HEK293T (cell line): ENCODE measurements around the gene ANO1.

Source experiments
- CTCF ChIA-PET: fragments of 350-600 bp; formaldehyde crosslinking; extraction: SDS; loops from one replicate; lab custom pipeline; 2021; ENCODE audit warnings: antibody characterized with exemption, inconsistent platforms; lab: Yijun Ruan, JAX
- POLR2A ChIA-PET: fragments of 350-600 bp; formaldehyde crosslinking; extraction: SDS; loops from one replicate; lab custom pipeline; 2020; ENCODE audit warnings: antibody characterized with exemption, inconsistent platforms; lab: Yijun Ruan, JAX
- DNase-seq: peaks from one replicate; pipeline ENCODE4 v3.0.0; 2012; ENCODE audit warnings: mixed read lengths; ENCODE audit errors: extremely low spot score
- ARNT ChIP-seq: fragments of 450-650 bp; IDR thresholded peaks from 2 replicates; pipeline ENCODE4 v1.6.1; 2017; ENCODE audit warnings: mild to moderate bottlenecking
- BHLHE40 ChIP-seq: fragments of 450-650 bp; IDR thresholded peaks from 2 replicates; pipeline ENCODE4 v1.6.1; 2016; ENCODE audit warnings: mild to moderate bottlenecking, moderate library complexity, borderline replicate concordance
- CTBP1 ChIP-seq: fragments of 450-650 bp; IDR thresholded peaks from 2 replicates; pipeline ENCODE4 v1.6.1; 2016; ENCODE audit warnings: borderline replicate concordance
- ELF4 ChIP-seq: fragments of 450-650 bp; IDR thresholded peaks from 2 replicates; pipeline ENCODE4 v1.6.1; 2017; ENCODE audit warnings: antibody characterized with exemption
- FOXA1 ChIP-seq: fragments of 450-650 bp; IDR thresholded peaks from 2 replicates; pipeline ENCODE4 v1.6.1; 2016; ENCODE audit warnings: mild to moderate bottlenecking
- FOXK2 ChIP-seq: fragments of 450-650 bp; IDR thresholded peaks from 2 replicates; pipeline ENCODE4 v1.6.1; 2016; ENCODE audit warnings: mild to moderate bottlenecking
- FOXM1 ChIP-seq: fragments of 450-650 bp; IDR thresholded peaks from 2 replicates; pipeline ENCODE4 v1.6.1; 2017; ENCODE audit warnings: mild to moderate bottlenecking, borderline replicate concordance
- HDGF ChIP-seq: fragments of 450-650 bp; IDR thresholded peaks from 2 replicates; pipeline ENCODE4 v1.6.1; 2017; ENCODE audit warnings: antibody characterized with exemption, borderline replicate concordance
- L3MBTL2 ChIP-seq: fragments of 450-650 bp; conservative IDR thresholded peaks from 2 replicates; pipeline ENCODE4 v1.6.1; 2016; ENCODE audit warnings: mild to moderate bottlenecking
- LEF1 ChIP-seq: fragments of 450-650 bp; IDR thresholded peaks from 2 replicates; pipeline ENCODE4 v1.6.1; 2017; ENCODE audit warnings: mild to moderate bottlenecking, borderline replicate concordance
- NFRKB ChIP-seq: fragments of 450-650 bp; IDR thresholded peaks from 2 replicates; pipeline ENCODE4 v1.6.1; 2016; ENCODE audit warnings: mild to moderate bottlenecking, moderate library complexity
- SP1 ChIP-seq: fragments of 450-650 bp; IDR thresholded peaks from 2 replicates; pipeline ENCODE4 v1.6.1; 2017
- SUZ12 ChIP-seq: fragments of 450-650 bp; IDR thresholded peaks from 2 replicates; pipeline ENCODE4 v1.6.1; 2016; ENCODE audit warnings: mild to moderate bottlenecking
- TARDBP ChIP-seq: fragments of 450-650 bp; IDR thresholded peaks from 2 replicates; pipeline ENCODE4 v1.6.1; 2016
- ZNF384 ChIP-seq: fragments of 450-650 bp; IDR thresholded peaks from 2 replicates; pipeline ENCODE4 v1.6.1; 2016
- TF ChIP-seq, protein P1 (sequence below): fragments of 450-650 bp; IDR thresholded peaks from 2 replicates; pipeline ENCODE4 v1.6.1; 2016

ANO1 gene

GRCh38 chr11:70230151-70230839 is 152.2 kb downstream of the ANO1 start:
- TF ChIP-seq HDGF = no peak
- TF ChIP-seq L3MBTL2 = no peak
- TF ChIP-seq ELF4 = no peak
- no peak for TF ChIP-seq FOXA1
- no peak for TF ChIP-seq NFRKB
- TF ChIP-seq SUZ12 = no peak
- TF ChIP-seq ARNT = no peak
- TF ChIP-seq, protein P1, sequence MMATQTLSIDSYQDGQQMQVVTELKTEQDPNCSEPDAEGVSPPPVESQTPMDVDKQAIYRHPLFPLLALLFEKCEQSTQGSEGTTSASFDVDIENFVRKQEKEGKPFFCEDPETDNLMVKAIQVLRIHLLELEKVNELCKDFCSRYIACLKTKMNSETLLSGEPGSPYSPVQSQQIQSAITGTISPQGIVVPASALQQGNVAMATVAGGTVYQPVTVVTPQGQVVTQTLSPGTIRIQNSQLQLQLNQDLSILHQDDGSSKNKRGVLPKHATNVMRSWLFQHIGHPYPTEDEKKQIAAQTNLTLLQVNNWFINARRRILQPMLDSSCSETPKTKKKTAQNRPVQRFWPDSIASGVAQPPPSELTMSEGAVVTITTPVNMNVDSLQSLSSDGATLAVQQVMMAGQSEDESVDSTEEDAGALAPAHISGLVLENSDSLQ = no peak
- TF ChIP-seq BHLHE40 = no peak
- TF ChIP-seq TARDBP = no peak
- no peak for TF ChIP-seq CTBP1
- no peak for TF ChIP-seq SP1
- TF ChIP-seq FOXM1 = no peak
- POLR2A ChIA-PET = interaction anchor here (1.5 kb wide), 1 partner anchor 41 kb away, joined by 3 read pairs; no protein-coding TSS in a partner anchor
- CTCF ChIA-PET = no interaction called here
- no peak for DNase-seq

DNA sequence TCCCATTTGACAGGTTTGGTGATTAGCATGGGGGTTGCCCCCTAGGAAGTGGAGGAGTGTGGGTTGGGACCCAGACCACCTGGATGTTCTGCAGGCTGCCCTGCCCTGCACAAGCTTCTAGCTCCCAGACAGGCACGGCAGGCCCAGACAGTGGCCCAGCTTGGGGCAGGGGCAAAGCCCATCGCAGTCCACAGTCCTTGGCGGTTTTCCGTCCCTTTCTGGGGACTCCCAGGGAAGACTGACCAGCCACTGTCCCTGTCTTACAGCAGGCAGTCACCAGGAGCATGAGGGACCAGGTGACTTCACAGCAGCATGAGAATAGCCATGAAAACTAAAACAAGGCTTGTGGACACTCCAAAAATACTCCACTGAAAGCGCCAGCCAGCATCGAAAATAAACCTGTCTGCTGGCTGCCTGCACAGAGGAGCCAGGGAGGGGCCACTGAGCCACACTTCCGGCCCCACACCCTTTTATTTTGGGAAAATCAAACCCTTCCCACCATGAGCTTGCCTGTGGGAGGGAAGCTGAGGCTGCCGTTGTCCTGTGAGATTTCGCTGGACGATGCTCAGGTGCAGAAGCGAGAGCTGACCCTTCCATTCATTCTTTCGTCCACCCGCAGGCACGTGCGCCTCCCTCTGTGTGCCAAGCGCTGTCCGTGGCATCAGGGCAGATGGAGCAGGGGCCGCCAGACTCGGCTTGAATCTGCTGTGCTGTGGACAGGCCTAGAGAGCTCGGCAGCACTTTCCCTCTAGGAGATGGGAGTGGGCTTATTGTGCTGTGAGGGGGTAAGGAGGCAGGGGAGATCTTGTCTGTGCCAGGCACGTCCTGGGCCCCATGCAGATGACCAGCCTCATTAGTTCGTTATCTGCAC is 153.0 kb downstream of the ANO1 start:
- DNase-seq = no peak
- CTCF ChIA-PET = no interaction called here
- TF ChIP-seq TARDBP (no peak), FOXM1 (no peak), HDGF (no peak), CTBP1 (no peak), BHLHE40 (no peak), L3MBTL2 (no peak), SUZ12 (no peak), LEF1 (no peak), SP1 (no peak), ZNF384 (no peak), ELF4 (no peak), FOXA1 (no peak), FOXK2 (no peak), ARNT (no peak), NFRKB (no peak)
- TF ChIP-seq, protein P1 = no peak
- POLR2A ChIA-PET = interaction anchor here (1.5 kb wide), 1 partner anchor 40 kb away, joined by 3 read pairs; no protein-coding TSS in a partner anchor

DNA sequence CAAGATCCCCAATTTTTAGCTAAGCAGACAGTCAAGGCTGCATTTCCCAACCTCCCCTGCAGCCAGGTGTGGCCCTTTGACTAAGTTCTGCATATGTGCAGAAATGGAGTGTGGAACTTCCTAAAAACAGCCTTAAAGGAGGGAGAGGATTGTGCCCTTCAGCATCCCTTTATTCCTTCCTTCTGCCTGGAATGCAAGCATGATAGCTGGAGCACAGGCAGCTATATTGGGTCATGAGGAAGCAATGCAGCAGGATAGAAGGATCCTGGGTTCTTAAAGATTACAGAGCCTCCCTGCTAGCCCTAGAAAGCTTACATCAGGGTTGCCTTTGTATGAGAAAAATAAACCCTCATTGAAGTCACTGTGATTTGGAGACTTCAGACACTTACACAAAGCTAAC is 154.9 kb downstream of the ANO1 start:
- TF ChIP-seq FOXK2 (no peak), FOXM1 (no peak), HDGF (no peak)
- POLR2A ChIA-PET = no interaction called here
- CTCF ChIA-PET = no interaction called here
- DNase-seq = no peak

DNA sequence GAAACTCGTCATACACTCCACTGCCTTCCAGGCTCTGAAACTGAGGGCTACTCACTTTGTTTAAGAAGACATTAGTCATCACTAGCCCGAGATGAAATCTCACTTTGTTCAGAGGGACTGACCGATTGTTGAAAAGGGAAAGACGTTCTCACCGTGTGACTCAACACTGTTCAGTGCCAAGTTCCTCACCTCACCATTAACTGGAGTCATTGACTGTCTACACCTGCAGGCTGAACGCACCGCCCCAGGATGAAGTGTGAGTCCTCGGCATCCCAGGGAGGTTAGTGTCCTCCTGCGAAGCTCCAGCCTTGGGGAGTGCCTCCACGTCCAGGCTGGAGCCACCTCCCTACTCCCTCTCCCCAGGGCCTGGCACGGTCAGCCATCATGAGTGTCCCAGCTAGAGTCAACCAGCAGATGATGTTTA is 155.4 kb downstream of the ANO1 start:
- DNase-seq = no peak
- TF ChIP-seq HDGF (no peak), SUZ12 (no peak), TARDBP (no peak), SP1 (no peak), LEF1 (no peak), FOXA1 (no peak), BHLHE40 (no peak), ZNF384 (no peak), FOXM1 (no peak), NFRKB (no peak), ELF4 (no peak), L3MBTL2 (no peak), ARNT (no peak), CTBP1 (no peak), FOXK2 (no peak)
- TF ChIP-seq, protein P1 = no peak
- POLR2A ChIA-PET = no interaction called here
- CTCF ChIA-PET = no interaction called here

DNA sequence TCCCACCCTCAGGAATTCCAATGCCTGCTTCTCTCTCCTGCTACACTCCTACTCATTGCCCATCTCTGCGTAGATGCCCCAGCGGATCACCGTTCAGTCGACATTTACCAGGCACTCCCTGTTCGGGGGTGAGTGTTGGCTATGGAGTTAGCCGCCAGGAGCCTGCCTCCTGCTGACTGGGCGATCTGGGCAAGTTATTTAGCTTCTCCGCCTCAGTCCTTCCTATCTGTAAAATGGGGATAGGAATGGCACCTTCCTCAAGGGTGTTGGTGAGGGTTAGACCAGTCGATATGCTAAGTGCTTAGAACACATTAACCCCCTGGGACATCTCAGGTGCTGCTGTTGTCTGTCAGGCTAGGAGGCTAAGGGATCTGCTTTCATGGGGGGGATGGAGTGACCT is 155.8 kb downstream of the ANO1 start:
- CTCF ChIA-PET = no interaction called here
- DNase-seq = no peak
- POLR2A ChIA-PET = no interaction called here
- TF ChIP-seq ARNT (no peak), NFRKB (no peak), FOXK2 (no peak), SUZ12 (no peak), L3MBTL2 (no peak), BHLHE40 (no peak), ELF4 (no peak), FOXM1 (no peak), TARDBP (no peak), HDGF (no peak), ZNF384 (no peak)
